H1 (cell line): ENCODE results near the gene RNF145. TPM values are rescaled to one million over a fixed set of nuclear protein-coding genes. Genes with fewer than 3 reads are reported as not detected.

ENCODE experiments used
- CBX8 ChIP-seq: fragments of 300-800, 300-1000 bp; sonication (generic); IDR thresholded peaks from 2 replicates; pipeline ENCODE4 v1.7.1; 2016; ENCODE audit warnings: low read depth, low read length, borderline replicate concordance
- CHD2 ChIP-seq: IDR thresholded peaks from 2 replicates; pipeline ENCODE4 v1.6.1; 2012; ENCODE audit warnings: low read length, improper control_type of control experiment
- GTF2F1 ChIP-seq: IDR thresholded peaks from 2 replicates; pipeline ENCODE4 v1.6.1; 2012; ENCODE audit warnings: low read depth, low read length, improper control_type of control experiment, borderline replicate concordance
- SRF ChIP-seq: IDR thresholded peaks from 2 replicates; pipeline ENCODE4 v1.6.1; 2011; ENCODE audit warnings: mild to moderate bottlenecking, low read depth, low read length, moderate library complexity
- TCF12 ChIP-seq: IDR thresholded peaks from 2 replicates; pipeline ENCODE4 v1.6.1; 2011; ENCODE audit warnings: low read depth, mild to moderate bottlenecking, low read length
- YY1 ChIP-seq: IDR thresholded peaks from 2 replicates; pipeline ENCODE4 v1.6.1; 2011; ENCODE audit warnings: low read depth, mild to moderate bottlenecking, low read length
- ZNF274 ChIP-seq: IDR thresholded peaks from 2 replicates; pipeline ENCODE4 v1.7.0; 2012; ENCODE audit warnings: low read length, borderline replicate concordance; ENCODE audit errors: extremely low read depth
- polyA plus RNA-seq, 7 experiments: library from polyadenylated mRNA; depleted of rRNA in 3 of 7; stranded (reverse) in 5 of 7; unstranded in 2 of 7; fragments of >200 nt in 5 of 7; fragments of 200-250 nt in 2 of 7; gene quantifications; 1 replicate in 5 of 7; 2 replicates in 1 of 7; 4 replicates in 1 of 7; pipeline versions ENCODE4 v1.2.1 to v1.2.3, GENCODE V29; 2011 to 2013; ENCODE audit warnings: missing spikeins in 2 of 7, mixed read lengths in 2 of 7
- total RNA-seq: library from RNA; stranded (reverse); fragmentation: NEBNext Ultra II Directional; extraction: Animal tissue kit (Norgen Biotek cat#: 25700); gene quantifications from 2 replicates; pipeline ENCODE4 v1.2.1, GENCODE V29; 2021
- TF ChIP-seq, protein P1 (sequence below): fragments of 300-600 bp; sonication (generic); IDR thresholded peaks from 2 replicates; pipeline ENCODE4 v1.7.1; 2012; ENCODE audit warnings: low read length, moderate library complexity, mild to moderate bottlenecking, inconsistent platforms; ENCODE audit not compliant: insufficient replicate concordance
- TF ChIP-seq, protein P2 (sequence below): IDR thresholded peaks from 2 replicates; pipeline ENCODE4 v1.6.1; 2011; ENCODE audit warnings: low read length, improper control_type of control experiment

Gene RNF145
- total and polyA plus RNA-seq, 2 of the 8 experiments (the other 6 are each of a cell fraction or from before 2014, with no cell fraction given): 34.2 to 72.5 TPM

DNA sequence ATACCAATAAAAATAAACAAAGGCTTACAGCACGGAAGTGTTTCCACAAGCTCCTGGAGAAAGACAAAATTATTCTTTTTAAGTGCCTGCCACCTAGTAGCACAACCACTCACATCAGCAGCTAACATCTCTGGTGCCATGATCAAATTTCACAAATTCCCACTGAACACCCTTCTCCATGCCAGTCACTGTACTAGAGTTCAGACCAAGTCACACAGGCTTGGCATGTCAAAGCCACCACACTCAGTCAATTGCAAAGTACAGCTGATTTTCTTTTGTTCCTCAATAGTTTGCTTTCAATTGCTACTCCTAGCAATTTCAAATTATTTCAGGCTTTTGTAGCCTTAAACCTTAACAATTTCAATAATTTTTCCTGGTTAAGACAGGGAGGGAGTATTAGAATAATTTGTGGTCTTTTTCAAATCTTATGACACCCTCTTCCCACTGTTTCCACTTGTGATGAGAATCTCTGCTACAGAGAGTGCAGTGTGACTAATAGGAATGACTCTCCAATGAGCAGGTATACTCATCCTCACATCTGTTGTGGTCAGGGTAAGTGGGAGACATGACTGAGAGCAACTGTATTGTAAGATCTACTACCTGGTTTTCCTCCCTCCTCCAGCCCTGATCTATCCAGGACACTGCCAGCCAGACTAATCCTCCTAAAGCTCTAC is 46.2 kb downstream of the RNF145 start (continued):
- TF ChIP-seq, protein P1, sequence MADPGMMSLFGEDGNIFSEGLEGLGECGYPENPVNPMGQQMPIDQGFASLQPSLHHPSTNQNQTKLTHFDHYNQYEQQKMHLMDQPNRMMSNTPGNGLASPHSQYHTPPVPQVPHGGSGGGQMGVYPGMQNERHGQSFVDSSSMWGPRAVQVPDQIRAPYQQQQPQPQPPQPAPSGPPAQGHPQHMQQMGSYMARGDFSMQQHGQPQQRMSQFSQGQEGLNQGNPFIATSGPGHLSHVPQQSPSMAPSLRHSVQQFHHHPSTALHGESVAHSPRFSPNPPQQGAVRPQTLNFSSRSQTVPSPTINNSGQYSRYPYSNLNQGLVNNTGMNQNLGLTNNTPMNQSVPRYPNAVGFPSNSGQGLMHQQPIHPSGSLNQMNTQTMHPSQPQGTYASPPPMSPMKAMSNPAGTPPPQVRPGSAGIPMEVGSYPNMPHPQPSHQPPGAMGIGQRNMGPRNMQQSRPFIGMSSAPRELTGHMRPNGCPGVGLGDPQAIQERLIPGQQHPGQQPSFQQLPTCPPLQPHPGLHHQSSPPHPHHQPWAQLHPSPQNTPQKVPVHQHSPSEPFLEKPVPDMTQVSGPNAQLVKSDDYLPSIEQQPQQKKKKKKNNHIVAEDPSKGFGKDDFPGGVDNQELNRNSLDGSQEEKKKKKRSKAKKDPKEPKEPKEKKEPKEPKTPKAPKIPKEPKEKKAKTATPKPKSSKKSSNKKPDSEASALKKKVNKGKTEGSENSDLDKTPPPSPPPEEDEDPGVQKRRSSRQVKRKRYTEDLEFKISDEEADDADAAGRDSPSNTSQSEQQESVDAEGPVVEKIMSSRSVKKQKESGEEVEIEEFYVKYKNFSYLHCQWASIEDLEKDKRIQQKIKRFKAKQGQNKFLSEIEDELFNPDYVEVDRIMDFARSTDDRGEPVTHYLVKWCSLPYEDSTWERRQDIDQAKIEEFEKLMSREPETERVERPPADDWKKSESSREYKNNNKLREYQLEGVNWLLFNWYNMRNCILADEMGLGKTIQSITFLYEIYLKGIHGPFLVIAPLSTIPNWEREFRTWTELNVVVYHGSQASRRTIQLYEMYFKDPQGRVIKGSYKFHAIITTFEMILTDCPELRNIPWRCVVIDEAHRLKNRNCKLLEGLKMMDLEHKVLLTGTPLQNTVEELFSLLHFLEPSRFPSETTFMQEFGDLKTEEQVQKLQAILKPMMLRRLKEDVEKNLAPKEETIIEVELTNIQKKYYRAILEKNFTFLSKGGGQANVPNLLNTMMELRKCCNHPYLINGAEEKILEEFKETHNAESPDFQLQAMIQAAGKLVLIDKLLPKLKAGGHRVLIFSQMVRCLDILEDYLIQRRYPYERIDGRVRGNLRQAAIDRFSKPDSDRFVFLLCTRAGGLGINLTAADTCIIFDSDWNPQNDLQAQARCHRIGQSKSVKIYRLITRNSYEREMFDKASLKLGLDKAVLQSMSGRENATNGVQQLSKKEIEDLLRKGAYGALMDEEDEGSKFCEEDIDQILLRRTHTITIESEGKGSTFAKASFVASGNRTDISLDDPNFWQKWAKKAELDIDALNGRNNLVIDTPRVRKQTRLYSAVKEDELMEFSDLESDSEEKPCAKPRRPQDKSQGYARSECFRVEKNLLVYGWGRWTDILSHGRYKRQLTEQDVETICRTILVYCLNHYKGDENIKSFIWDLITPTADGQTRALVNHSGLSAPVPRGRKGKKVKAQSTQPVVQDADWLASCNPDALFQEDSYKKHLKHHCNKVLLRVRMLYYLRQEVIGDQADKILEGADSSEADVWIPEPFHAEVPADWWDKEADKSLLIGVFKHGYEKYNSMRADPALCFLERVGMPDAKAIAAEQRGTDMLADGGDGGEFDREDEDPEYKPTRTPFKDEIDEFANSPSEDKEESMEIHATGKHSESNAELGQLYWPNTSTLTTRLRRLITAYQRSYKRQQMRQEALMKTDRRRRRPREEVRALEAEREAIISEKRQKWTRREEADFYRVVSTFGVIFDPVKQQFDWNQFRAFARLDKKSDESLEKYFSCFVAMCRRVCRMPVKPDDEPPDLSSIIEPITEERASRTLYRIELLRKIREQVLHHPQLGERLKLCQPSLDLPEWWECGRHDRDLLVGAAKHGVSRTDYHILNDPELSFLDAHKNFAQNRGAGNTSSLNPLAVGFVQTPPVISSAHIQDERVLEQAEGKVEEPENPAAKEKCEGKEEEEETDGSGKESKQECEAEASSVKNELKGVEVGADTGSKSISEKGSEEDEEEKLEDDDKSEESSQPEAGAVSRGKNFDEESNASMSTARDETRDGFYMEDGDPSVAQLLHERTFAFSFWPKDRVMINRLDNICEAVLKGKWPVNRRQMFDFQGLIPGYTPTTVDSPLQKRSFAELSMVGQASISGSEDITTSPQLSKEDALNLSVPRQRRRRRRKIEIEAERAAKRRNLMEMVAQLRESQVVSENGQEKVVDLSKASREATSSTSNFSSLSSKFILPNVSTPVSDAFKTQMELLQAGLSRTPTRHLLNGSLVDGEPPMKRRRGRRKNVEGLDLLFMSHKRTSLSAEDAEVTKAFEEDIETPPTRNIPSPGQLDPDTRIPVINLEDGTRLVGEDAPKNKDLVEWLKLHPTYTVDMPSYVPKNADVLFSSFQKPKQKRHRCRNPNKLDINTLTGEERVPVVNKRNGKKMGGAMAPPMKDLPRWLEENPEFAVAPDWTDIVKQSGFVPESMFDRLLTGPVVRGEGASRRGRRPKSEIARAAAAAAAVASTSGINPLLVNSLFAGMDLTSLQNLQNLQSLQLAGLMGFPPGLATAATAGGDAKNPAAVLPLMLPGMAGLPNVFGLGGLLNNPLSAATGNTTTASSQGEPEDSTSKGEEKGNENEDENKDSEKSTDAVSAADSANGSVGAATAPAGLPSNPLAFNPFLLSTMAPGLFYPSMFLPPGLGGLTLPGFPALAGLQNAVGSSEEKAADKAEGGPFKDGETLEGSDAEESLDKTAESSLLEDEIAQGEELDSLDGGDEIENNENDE: no peak
- TF ChIP-seq GTF2F1 (no peak), TCF12 (no peak), CBX8 (no peak), CHD2 (no peak), SRF (no peak), YY1 (no peak), ZNF274 (no peak)
- TF ChIP-seq, protein P2, sequence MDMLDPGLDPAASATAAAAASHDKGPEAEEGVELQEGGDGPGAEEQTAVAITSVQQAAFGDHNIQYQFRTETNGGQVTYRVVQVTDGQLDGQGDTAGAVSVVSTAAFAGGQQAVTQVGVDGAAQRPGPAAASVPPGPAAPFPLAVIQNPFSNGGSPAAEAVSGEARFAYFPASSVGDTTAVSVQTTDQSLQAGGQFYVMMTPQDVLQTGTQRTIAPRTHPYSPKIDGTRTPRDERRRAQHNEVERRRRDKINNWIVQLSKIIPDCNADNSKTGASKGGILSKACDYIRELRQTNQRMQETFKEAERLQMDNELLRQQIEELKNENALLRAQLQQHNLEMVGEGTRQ: no peak
